ENCODE results near the gene HSPB3. TPM values are rescaled to one million over a fixed set of nuclear protein-coding genes. Genes with fewer than 3 reads are reported as not detected.

Gene HSPB3
- total and polyA plus RNA-seq, 2 of the 8 experiments (the other 6 are each of a cell fraction or from before 2014, with no cell fraction given) = not detected

DNA sequence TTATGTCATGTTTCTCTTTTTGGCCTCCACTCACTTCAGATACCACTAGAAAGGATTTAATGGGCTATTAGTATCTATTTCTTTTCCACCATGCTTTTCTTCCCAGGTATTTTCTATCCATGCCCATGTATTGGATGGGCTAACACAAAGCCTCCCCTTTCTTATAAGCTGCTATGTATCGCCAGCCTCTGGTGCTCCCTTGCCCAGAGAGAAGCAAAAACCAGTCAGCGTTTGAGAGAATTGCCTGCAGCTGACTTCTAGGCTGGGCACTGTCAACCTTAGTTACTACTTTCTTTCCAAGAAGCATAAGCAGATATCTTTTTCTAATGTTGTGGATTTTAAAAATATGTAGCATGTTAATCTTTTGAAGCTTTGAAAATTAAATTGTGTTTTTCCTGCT, 30.2 kb upstream of the HSPB3 start:
- ChIA-PET POLR2A (ENCODE audit: partially characterized antibody) (interaction anchor here (1.9 kb wide), 1 partner anchor 115 kb away, joined by 5 read pairs; the partner anchor contains the start of gene ARL15), CTCF (ENCODE audit: partially characterized antibody) (interaction anchor here (1.2 to 2.0 kb wide), 6 partner anchors 17 to 420 kb away, joined by 4 to 10 read pairs (median 6); no protein-coding TSS in a partner anchor)
- H2BK12ac ChIP-seq (ENCODE audit: low read depth, low read length) = no peak overlapping the region
- H3K4me3 ChIP-seq (ENCODE audit: extremely low read depth in 1 of 4, insufficient read depth in 2 of 4, low read depth in 3 of 4, low read length in 4 of 4) = no peak overlapping the region
- no peak overlapping the region for H3K27ac ChIP-seq (ENCODE audit: low read depth, low read length)
- no peaks in the 10 kb centered on the region for H3K27me3 ChIP-seq (replicated peaks in 1 of 4; ENCODE audit: control insufficient read depth in 3 of 4, extremely low read depth in 1 of 4, insufficient read depth in 3 of 4, low read length in 3 of 4)
- H3K56ac ChIP-seq (replicated peaks; ENCODE audit: insufficient read length, low read depth, low read length) = no peak overlapping the region
- H2BK120ac ChIP-seq (replicated peaks; ENCODE audit: low read depth, low read length) = no peak overlapping the region
- H3K18ac ChIP-seq (ENCODE audit: extremely low read depth, low read length) = no peak overlapping the region
- H3K14ac ChIP-seq (ENCODE audit: insufficient read length) = no peak overlapping the region
- H3K4me2 ChIP-seq (ENCODE audit: insufficient read depth in 1 of 2, low read depth in 2 of 2, low read length in 2 of 2) = no peak overlapping the region
- no peaks in the 10 kb centered on the region for H3K36me3 ChIP-seq (ENCODE audit: control insufficient read depth in 2 of 4, insufficient read depth in 4 of 4, low read length in 3 of 4)
- H2BK15ac ChIP-seq (ENCODE audit: low read length) = no peak overlapping the region
- no peaks in the 10 kb centered on the region for H4K20me1 ChIP-seq (replicated peaks in 1 of 2; ENCODE audit: control insufficient read depth in 1 of 2, insufficient read depth in 2 of 2, low read length in 2 of 2)
- H3K9me3 ChIP-seq (ENCODE audit: insufficient read depth in 2 of 2, low read depth in 1 of 2, low read length in 1 of 2) = peaks cover 0 to 3% of the 10 kb centered on the region in 2 experiments; a peak in 1 of 4 replicates
- no peak overlapping the region for H2BK20ac ChIP-seq (ENCODE audit: low read length)
- H4K5ac ChIP-seq (ENCODE audit: insufficient read length, low read depth, low read length) = no peak overlapping the region
- no peaks in the 10 kb centered on the region for H3K23me2 ChIP-seq (ENCODE audit: low read depth, low read length)
- no peak overlapping the region for H4K91ac ChIP-seq (replicated peaks; ENCODE audit: insufficient read length, low read length)
- 85% methylated on average over 2 of the region's 2 CpGs; no CpG with 5 or more reads in 1 of the 2 experiments for WGBS, 2 experiments (ENCODE audit: extremely low coverage in 1 of 2, insufficient coverage in 1 of 2, insufficient read length in 1 of 2, insufficient replicate concordance in 2 of 2, low coverage in 1 of 2, low lambda C conversion rate in 2 of 2, missing lambda C conversion rate in 1 of 2)
- H2BK5ac ChIP-seq (ENCODE audit: low read depth, low read length) = no peak overlapping the region
- H3K79me2 ChIP-seq (ENCODE audit: control insufficient read depth in 1 of 2, insufficient read depth in 2 of 2, low read length in 2 of 2) = no peaks in the 10 kb centered on the region
- H2AK5ac ChIP-seq (ENCODE audit: low read depth, low read length) = no peak overlapping the region
- H3K79me1 ChIP-seq (ENCODE audit: low read depth, low read length) = no peaks in the 10 kb centered on the region
- no peak overlapping the region for H3K23ac ChIP-seq (ENCODE audit: insufficient read length)
- H3K4me1 ChIP-seq (replicated peaks in 1 of 4; ENCODE audit: control insufficient read depth in 3 of 4, insufficient read depth in 4 of 4, low read length in 3 of 4) = no peaks in the 10 kb centered on the region
- DNase-seq (ENCODE audit: low read depth in 1 of 2, low spot score in 2 of 2) (no peak), FAIRE-seq (no peak)
- no peak overlapping the region for H3K4ac ChIP-seq (replicated peaks; ENCODE audit: insufficient read length, low read depth, low read length)
- H2AFZ ChIP-seq (ENCODE audit: low read length) = no peak overlapping the region
- H4K8ac ChIP-seq (ENCODE audit: extremely low read depth, insufficient read depth, low read length) = no peak overlapping the region
- no peak overlapping the region for H3K9ac ChIP-seq (replicated peaks in 1 of 4; ENCODE audit: extremely low read depth in 1 of 4, low read depth in 3 of 4, low read length in 3 of 4)
- no peak for TF ChIP-seq KDM1A (IDR thresholded peaks at IDR 0.05; ENCODE audit: borderline replicate concordance, low read length)
- TF ChIP-seq CHD2 (IDR thresholded peaks at IDR 0.05; ENCODE audit: low read length) = no peak
- TF ChIP-seq HDAC6 (IDR thresholded peaks at IDR 0.05; ENCODE audit: low read depth, low read length) = no peak
- no peak for TF ChIP-seq CTBP2 (IDR thresholded peaks at IDR 0.05; ENCODE audit: borderline replicate concordance, insufficient read depth, insufficient read length, low read length)
- TF ChIP-seq SP4 (IDR thresholded peaks at IDR 0.05; ENCODE audit: low read length) = no peak
- TF ChIP-seq, protein P1, sequence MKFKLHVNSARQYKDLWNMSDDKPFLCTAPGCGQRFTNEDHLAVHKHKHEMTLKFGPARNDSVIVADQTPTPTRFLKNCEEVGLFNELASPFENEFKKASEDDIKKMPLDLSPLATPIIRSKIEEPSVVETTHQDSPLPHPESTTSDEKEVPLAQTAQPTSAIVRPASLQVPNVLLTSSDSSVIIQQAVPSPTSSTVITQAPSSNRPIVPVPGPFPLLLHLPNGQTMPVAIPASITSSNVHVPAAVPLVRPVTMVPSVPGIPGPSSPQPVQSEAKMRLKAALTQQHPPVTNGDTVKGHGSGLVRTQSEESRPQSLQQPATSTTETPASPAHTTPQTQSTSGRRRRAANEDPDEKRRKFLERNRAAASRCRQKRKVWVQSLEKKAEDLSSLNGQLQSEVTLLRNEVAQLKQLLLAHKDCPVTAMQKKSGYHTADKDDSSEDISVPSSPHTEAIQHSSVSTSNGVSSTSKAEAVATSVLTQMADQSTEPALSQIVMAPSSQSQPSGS (IDR thresholded peaks at IDR 0.05; ENCODE audit: low read length) = no peak
- TF ChIP-seq RAD21 (IDR thresholded peaks at IDR 0.05 in 1 of 2, conservative IDR thresholded peaks at IDR 0.05 in 1 of 2; ENCODE audit: low read depth in 2 of 2, low read length in 2 of 2) = no peak
- no peak for TF ChIP-seq SAP30 (IDR thresholded peaks at IDR 0.05; ENCODE audit: insufficient read depth, insufficient replicate concordance, low read length)
- TF ChIP-seq EZH2 (IDR thresholded peaks at IDR 0.05; ENCODE audit: low read depth, low read length, severe bottlenecking) = no peak
- no peak for TF ChIP-seq SIRT6 (IDR thresholded peaks at IDR 0.05; ENCODE audit: low read length)

Data from H1 (cell line).